ENCODE data around the gene REM2.
A peak's percentile ranks its signal among the peaks of the same experiment; 100 is the strongest.
"Not testable (repeated sequence)": the region's sequence is repeated elsewhere in the genome, so short reads cannot be mapped to it uniquely, and the experiment has no call there.

REM2 gene

DNA sequence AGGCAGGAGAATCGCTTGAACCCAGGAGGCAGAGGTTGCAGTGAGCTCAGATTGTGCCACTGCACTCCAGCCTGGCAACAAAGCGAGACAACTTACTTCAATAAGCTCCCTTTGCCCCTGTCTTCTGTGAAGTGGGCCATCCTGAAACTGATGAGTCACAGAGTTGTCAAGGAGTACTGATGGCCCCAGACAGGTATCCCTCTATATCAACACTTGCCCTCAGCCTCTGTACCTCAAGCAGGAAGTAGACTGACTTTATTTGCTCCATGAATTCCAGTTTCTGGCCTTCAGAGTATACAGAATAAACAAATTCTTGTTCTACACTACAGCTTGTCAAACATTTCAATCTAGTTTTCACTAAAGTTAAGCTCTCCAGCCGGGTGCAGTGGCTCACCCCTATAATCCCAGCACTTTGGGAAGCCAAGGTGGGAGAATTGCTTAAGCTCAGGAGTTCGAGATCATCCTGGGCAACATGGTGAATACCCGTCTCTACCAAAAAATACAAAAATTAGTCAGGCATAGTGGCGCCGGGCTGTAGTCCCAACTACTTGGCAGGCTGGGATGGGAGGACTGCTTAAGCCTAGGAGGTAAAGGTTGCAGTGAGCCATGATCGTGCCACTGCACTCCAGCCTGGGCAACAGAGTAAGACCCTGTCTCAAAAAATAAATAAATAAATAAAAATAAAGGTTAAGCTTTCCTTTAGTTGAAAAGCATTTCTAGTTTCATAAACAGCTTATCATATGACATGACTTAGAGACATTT, 27.9 kb upstream of the REM2 start:
- peaks cover 24% of the 10 kb centered on the region for H3K4me1 Mint-ChIP-seq (ENCODE audit: low read depth)
- H3K36me3 Mint-ChIP-seq (ENCODE audit: low read depth) = peaks cover 2% of the 10 kb centered on the region
- H3K27ac Mint-ChIP-seq = no peak overlapping the region
- no peaks in the 10 kb centered on the region for H3K9me3 Mint-ChIP-seq
- peaks cover 25% of the 10 kb centered on the region for H3K27me3 Mint-ChIP-seq (ENCODE audit: low read depth)
- no peak for DNase-seq (ENCODE audit: low spot score)
- H3K4me3 Mint-ChIP-seq = no peak overlapping the region

- Mint-ChIP-seq H3K4me3 (no peak overlapping the region), H3K36me3 (ENCODE audit: low read depth) (peaks cover 2% of the 10 kb centered on the region), H3K9me3 (peaks cover 2% of the 10 kb centered on the region), H3K27me3 (ENCODE audit: low read depth) (peaks cover 32% of the 10 kb centered on the region), H3K27ac (no peak overlapping the region), H3K4me1 (ENCODE audit: low read depth) (peaks cover 21% of the 10 kb centered on the region)
- no peak for DNase-seq (ENCODE audit: low spot score)
These were observed 26.6 kb upstream of the REM2 start for GRCh38 chr14:22856428-22856827.

GRCh38 chr14:22860377-22860776, 22.6 kb upstream of the REM2 start:
- H3K27me3 Mint-ChIP-seq (ENCODE audit: low read depth) = peaks cover 46% of the 10 kb centered on the region
- H3K9me3 Mint-ChIP-seq; H3K4me3 Mint-ChIP-seq; H3K36me3 Mint-ChIP-seq (ENCODE audit: low read depth); H3K27ac Mint-ChIP-seq; DNase-seq (ENCODE audit: low spot score): not testable (repeated sequence)
- H3K4me1 Mint-ChIP-seq (ENCODE audit: low read depth) = peaks cover 11% of the 10 kb centered on the region

DNA sequence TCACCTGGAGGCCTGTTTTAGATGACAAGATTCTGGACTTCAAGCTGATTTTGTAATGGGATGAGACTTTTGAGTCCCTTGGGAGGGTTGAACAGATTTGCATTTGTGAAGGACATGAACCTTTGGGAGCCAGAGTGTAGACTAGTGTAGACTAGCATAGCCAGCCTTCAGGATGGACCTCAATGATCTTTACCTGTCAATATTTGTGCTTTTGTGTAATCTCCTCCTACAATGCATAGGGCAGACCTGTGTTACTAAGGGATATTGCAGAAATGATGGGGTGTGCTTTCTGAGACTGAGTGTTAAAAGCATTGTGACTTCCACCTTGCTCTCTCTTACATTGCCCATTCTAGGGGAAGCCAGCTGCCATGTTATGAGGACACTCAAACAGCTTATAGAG, 21.4 kb upstream of the REM2 start:
- Mint-ChIP-seq H3K9me3 (peaks cover 7% of the 10 kb centered on the region), H3K4me3 (no peak overlapping the region), H3K36me3 (ENCODE audit: low read depth) (no peaks in the 10 kb centered on the region), H3K4me1 (ENCODE audit: low read depth) (peaks cover 8% of the 10 kb centered on the region), H3K27me3 (ENCODE audit: low read depth) (peaks cover 39% of the 10 kb centered on the region), H3K27ac (no peak overlapping the region)
- no peak for DNase-seq (ENCODE audit: low spot score)

DNA sequence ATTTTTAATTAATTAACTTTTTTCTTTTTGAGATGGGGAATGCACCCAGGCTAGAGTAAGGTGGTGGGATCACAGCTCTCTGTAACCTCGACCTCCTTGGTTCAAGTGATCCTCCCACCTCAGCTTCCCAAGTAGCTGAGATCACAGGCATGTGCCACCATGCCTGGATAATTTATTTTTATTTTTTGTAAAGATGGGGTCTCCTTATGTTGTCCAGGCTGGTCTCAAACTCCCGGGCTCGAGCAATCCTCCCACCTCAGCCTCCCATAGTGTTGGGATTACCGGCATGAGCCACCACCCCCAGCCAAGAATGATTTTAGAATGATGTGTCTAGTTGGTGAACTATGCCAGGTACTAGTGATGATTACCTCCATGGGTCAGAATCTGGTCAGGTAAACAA, 18.0 kb upstream of the REM2 start:
- Mint-ChIP-seq H3K27ac (no peak overlapping the region), H3K9me3 (peaks cover 7% of the 10 kb centered on the region)

DNA sequence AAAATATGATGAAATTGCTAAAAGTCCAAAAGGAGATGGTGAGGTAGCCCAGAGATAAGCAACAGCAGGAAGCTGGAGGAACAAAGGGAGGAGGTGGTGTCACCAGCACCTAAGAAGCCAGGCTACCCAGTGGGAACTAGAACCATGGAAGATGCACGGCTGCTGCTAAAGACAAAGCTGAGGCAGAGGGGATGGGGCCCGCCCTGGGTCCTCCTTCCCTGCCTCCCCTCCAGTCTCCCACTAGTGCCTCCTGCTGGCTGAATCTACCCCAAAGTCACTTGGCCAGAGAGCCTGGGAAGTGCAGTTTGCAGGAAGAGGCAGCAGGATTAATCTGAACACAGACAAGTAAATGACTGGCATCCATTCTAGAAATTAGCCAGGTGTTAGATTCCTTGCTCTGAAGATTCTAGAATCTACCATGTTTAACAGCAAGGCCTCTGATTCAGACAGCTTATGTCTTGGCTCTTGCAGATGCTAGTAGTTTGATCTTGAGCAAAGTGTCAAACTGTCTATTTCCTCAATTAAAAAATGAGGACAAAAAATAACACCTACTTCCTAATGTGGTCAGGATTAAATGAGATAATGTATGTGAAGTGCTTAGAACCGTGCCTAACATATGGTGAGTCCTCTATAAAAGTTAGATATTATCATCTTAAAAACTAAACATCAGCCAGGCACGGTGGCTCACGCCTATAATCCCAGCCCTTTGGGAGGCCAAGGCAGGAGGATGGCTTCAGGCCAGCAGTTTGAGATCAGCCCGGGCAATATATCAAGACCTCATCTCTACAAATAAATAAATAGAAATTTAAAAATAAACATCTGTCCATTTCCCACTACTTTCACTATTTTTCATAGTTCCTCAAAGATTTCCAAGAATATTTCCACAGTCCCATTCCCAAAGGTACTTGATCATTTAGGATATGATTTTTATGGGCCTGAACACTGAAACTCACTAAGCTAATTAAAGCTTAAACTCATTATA, 17.3 kb upstream of the REM2 start:
- peaks cover 5% of the 10 kb centered on the region for H3K4me1 Mint-ChIP-seq (ENCODE audit: low read depth)
- H3K27me3 Mint-ChIP-seq (ENCODE audit: low read depth) = peaks cover 23% of the 10 kb centered on the region
- H3K36me3 Mint-ChIP-seq (ENCODE audit: low read depth) = no peaks in the 10 kb centered on the region
- H3K4me3 Mint-ChIP-seq = no peak overlapping the region
- DNase-seq (ENCODE audit: low spot score) = no peak
- no peak overlapping the region for H3K27ac Mint-ChIP-seq
- H3K9me3 Mint-ChIP-seq = peaks cover 7% of the 10 kb centered on the region

More for the DNA sequence above, 18.0 kb upstream of the REM2 start:
- H3K27me3 Mint-ChIP-seq (ENCODE audit: low read depth) = peaks cover 24% of the 10 kb centered on the region
- no peaks in the 10 kb centered on the region for H3K4me1 Mint-ChIP-seq (ENCODE audit: low read depth)
- no peaks in the 10 kb centered on the region for H3K36me3 Mint-ChIP-seq (ENCODE audit: low read depth)
- H3K4me3 Mint-ChIP-seq = no peak overlapping the region
- no peak for DNase-seq (ENCODE audit: low spot score)

GRCh38 chr14:22866874-22867273, 16.1 kb upstream of the REM2 start:
- Mint-ChIP-seq H3K27ac (no peak overlapping the region), H3K4me3 (no peak overlapping the region), H3K4me1 (ENCODE audit: low read depth) (peaks cover 11% of the 10 kb centered on the region), H3K9me3 (peaks cover 1% of the 10 kb centered on the region), H3K36me3 (ENCODE audit: low read depth) (no peaks in the 10 kb centered on the region), H3K27me3 (ENCODE audit: low read depth) (peaks cover 11% of the 10 kb centered on the region)
- no peak for DNase-seq (ENCODE audit: low spot score)

GRCh38 chr14:22870811-22871223, 12.2 kb upstream of the REM2 start:
- no peaks in the 10 kb centered on the region for H3K27me3 Mint-ChIP-seq (ENCODE audit: low read depth)
- peaks cover 18% of the 10 kb centered on the region for H3K4me1 Mint-ChIP-seq (ENCODE audit: low read depth)
- DNase-seq (ENCODE audit: low spot score) = no peak
- peak overlapping the region; percentile 91 for H3K4me3 Mint-ChIP-seq
- peak overlapping the region; percentile 94 for H3K27ac Mint-ChIP-seq
- no peaks in the 10 kb centered on the region for H3K9me3 Mint-ChIP-seq
- peaks cover 20% of the 10 kb centered on the region for H3K36me3 Mint-ChIP-seq (ENCODE audit: low read depth)

DNA sequence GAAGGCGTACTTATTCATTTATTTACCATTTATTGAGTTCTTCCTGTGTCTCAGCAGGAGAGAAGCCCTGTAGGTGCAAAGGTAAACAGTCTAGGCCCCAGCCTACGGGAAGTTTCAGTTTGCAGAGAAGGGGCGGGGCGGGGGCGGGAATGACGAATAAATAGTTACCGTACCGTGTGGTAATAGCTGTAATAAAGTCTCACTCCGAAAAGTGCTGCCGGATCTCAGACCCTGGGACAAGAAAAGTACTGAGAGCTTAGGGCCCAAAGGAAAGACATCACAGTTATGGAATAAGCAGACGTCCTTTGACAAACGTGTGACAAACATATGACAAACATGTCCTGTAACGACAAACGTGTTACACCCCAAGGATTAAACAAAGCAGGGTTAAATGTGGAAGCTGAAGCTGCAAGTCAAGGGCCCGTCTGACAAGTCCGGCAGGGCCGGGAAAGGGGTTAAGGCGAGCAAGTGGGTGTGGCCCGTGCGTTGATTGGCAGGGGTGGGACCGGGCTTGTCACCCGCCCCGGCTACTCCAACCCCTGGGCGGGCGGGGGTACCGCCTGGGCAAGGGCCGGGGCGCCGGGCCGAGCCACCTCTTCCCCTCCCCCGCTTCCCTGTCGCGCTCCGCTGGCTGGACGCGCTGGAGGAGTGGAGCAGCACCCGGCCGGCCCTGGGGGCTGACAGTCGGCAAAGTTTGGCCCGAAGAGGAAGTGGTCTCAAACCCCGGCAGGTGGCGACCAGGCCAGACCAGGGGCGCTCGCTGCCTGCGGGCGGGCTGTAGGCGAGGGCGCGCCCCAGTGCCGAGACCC, 11.6 kb upstream of the REM2 start, which contains the start of gene LRP10:
Gene LRP10 (plus strand): TSS at position 517 of the 809 bp plus-strand sequence. CDS start 564 bp downstream, outside the sequence.
- no peaks in the 10 kb centered on the region for H3K27me3 Mint-ChIP-seq (ENCODE audit: low read depth)
- DNase-seq (ENCODE audit: low spot score) = peak; percentile 84
- H3K4me3 Mint-ChIP-seq = peak within 1 kb of the TSS; percentile 91
- peaks cover 21% of the 10 kb centered on the region for H3K4me1 Mint-ChIP-seq (ENCODE audit: low read depth)
- peaks cover 25% of the 10 kb centered on the region for H3K36me3 Mint-ChIP-seq (ENCODE audit: low read depth)
- peak within 1 kb of the TSS; percentile 94 for H3K27ac Mint-ChIP-seq
- no peaks in the 10 kb centered on the region for H3K9me3 Mint-ChIP-seq

- H3K27ac Mint-ChIP-seq = peak overlapping the region; percentile 94
- peak overlapping the region; percentile 91 for H3K4me3 Mint-ChIP-seq
- no peaks in the 10 kb centered on the region for H3K9me3 Mint-ChIP-seq
- peaks cover 21% of the 10 kb centered on the region for H3K4me1 Mint-ChIP-seq (ENCODE audit: low read depth)
- DNase-seq (ENCODE audit: low spot score) = peak; percentile 65
- H3K36me3 Mint-ChIP-seq (ENCODE audit: low read depth) = peaks cover 29% of the 10 kb centered on the region
- H3K27me3 Mint-ChIP-seq (ENCODE audit: low read depth) = no peaks in the 10 kb centered on the region
These were observed 10.8 kb upstream of the REM2 start for GRCh38 chr14:22872033-22872832.

- no peaks in the 10 kb centered on the region for H3K9me3 Mint-ChIP-seq
- H3K27ac Mint-ChIP-seq = peak overlapping the region; percentile 85
- H3K4me1 Mint-ChIP-seq (ENCODE audit: low read depth) = peaks cover 21% of the 10 kb centered on the region
- H3K36me3 Mint-ChIP-seq (ENCODE audit: low read depth) = peaks cover 36% of the 10 kb centered on the region
- H3K4me3 Mint-ChIP-seq = peak overlapping the region; percentile 82
- no peak for DNase-seq (ENCODE audit: low spot score)
- no peaks in the 10 kb centered on the region for H3K27me3 Mint-ChIP-seq (ENCODE audit: low read depth)
These were observed 10.0 kb upstream of the REM2 start for GRCh38 chr14:22872833-22873520.

- Mint-ChIP-seq H3K4me1 (ENCODE audit: low read depth) (peaks cover 23% of the 10 kb centered on the region), H3K27me3 (ENCODE audit: low read depth) (no peaks in the 10 kb centered on the region), H3K27ac (no peak overlapping the region), H3K4me3 (no peak overlapping the region), H3K36me3 (ENCODE audit: low read depth) (peaks cover 51% of the 10 kb centered on the region), H3K9me3 (no peaks in the 10 kb centered on the region)
- DNase-seq (ENCODE audit: low spot score) = no peak
These were observed 7.8 kb upstream of the REM2 start for GRCh38 chr14:22875003-22875747.

Measured in T-helper 2 cell treated with Interferon-gamma antibody and Interleukin-4, amounts not matched to agents 5 μg/mL and 100 μg/mL, for 36 hours (primary cell).